Lung (tissue), 12 donors: Measurements from ENCODE around the gene ALDH4A1. TPM values are rescaled to one million over a fixed set of nuclear protein-coding genes. Genes with fewer than 3 reads are reported as not detected.

Source experiments
- ATAC-seq: fragments of 200-7000 bp; cut with Tn5 transposase; one replicate; pipeline ENCODE4 v1.9.1; 2020; ENCODE audit warnings: moderate number of reproducible peaks; ENCODE audit not compliant: insufficient read depth, low FRiP score
- DNase-seq, 3 donors: peaks; one replicate each; pipeline ENCODE4 v3.0.0-alpha.2; 2013 to 2017
- H3K27ac ChIP-seq, 2 donors: one replicate each; pipeline ENCODE4 v1.5.1; 2013; ENCODE audit warnings: mild to moderate bottlenecking in 2 of 2, moderate library complexity in 2 of 2, control low read depth in 1 of 2, inconsistent platforms in 1 of 2, low read depth in 1 of 2, low read length in 1 of 2
- H3K27me3 ChIP-seq, 3 donors: one replicate each; pipeline ENCODE4 v1.5.1; 2013; ENCODE audit warnings: low read length in 2 of 3; ENCODE audit not compliant: control insufficient read depth in 3 of 3, insufficient read depth in 3 of 3
- H3K36me3 ChIP-seq, 4 donors: one replicate each; pipeline ENCODE4 v1.5.1; 2013; ENCODE audit warnings: low read length in 4 of 4, mild to moderate bottlenecking in 1 of 4, moderate library complexity in 1 of 4; ENCODE audit not compliant: control insufficient read depth in 4 of 4, insufficient read depth in 4 of 4
- H3K4me1 ChIP-seq, 5 donors: one replicate each; pipeline ENCODE4 v1.5.1; 2013; ENCODE audit warnings: low read length in 5 of 5, mild to moderate bottlenecking in 2 of 5, moderate library complexity in 1 of 5; ENCODE audit not compliant: control insufficient read depth in 5 of 5, insufficient read depth in 5 of 5
- H3K4me3 ChIP-seq: one replicate; pipeline ENCODE4 v1.5.1; 2013; ENCODE audit warnings: mild to moderate bottlenecking, control low read depth, moderate library complexity
- H3K9ac ChIP-seq, 2 donors: one replicate each; pipeline ENCODE4 v1.5.1; 2013; ENCODE audit warnings: low read length in 2 of 2, control low read depth in 1 of 2; ENCODE audit not compliant: insufficient read depth in 1 of 2
- H3K9me3 ChIP-seq, 4 donors: one replicate each; pipeline ENCODE4 v1.5.1; 2013; ENCODE audit warnings: low read length in 3 of 4, mild to moderate bottlenecking in 1 of 4, moderate library complexity in 1 of 4; ENCODE audit not compliant: control insufficient read depth in 4 of 4, insufficient read depth in 3 of 4
- WGBS, 2 donors: extraction: QIAGEN DNeasy Blood & Tissue Kit; methylation state at CpG; one replicate each; pipeline ENCODE4 v1.1.7; 2013; 5-methylcytosine and 5-hydroxymethylcytosine counted together
- polyA plus RNA-seq, 2 donors: library from polyadenylated mRNA; stranded (reverse); fragments of 200-250 nt; gene quantifications; one replicate each; pipeline ENCODE4 v1.2.1, GENCODE V29; 2013
- total RNA-seq, 2 donors: library from RNA; depleted of rRNA in 1 of 2; stranded (reverse); fragments of >200 nt in 1 of 2; gene quantifications; one replicate each; pipeline ENCODE4 v1.2.1, GENCODE V29; 2014 to 2021
- TF ChIP-seq, protein P1 (sequence below): IDR thresholded peaks from 2 replicates; pipeline ENCODE4 v1.5.1; 2012; ENCODE audit warnings: mild to moderate bottlenecking; ENCODE audit errors: control extremely low read depth, extremely low read depth
- donor health status: control.
- donor health status: control.
- donor health status: Bipolar disorder and iron deficiency.
- donor health status: healthy.
- donor health status: DM: yes; HTN: yes; CAD: no.

Gene ALDH4A1
- total and polyA plus RNA-seq, 4 donors = 6.4 to 16.3 (median 11.2) TPM

DNA sequence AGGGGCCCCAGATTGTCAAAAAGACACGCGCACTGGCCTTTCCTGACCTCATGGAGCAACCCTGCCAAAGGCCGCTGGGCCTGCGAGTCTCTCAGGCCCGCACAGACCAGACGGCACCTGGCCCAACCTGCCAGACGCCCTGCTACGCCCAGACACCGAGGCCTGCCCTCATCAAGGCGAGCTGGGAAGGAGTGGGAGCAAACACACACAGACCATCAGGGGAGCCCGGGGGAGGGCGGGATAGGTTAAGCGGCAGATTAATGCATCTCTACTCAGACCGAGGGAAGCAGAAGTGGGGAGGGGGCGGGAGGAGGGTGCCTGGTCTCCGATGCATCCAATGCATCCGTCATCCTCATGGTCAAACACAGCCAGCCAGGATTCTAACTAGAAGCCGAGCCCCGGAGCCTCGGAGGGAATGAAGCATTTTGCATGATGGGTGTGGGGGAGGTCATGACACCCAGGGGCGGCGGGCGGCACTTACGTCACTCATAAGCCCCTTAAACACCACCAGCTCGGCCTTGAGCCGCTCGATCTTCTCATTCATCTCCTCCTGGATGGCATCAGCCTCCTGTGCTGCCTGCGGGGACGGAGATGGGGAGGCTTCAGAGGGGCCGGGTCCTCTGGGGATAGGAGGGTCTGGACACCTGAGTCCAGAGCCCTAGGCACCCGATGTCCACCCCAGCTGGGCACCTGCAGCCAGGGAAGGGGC is 17.0 kb upstream of the ALDH4A1 start:
- Histone ChIP-seq H3K9ac (no peak overlapping the region), H3K27ac (no peak overlapping the region), H3K4me1 (peaks cover 0 to 27% (median 24%) of the 10 kb centered on the region in 5 donors), H3K4me3 (no peak overlapping the region), H3K27me3 (no peaks in the 10 kb centered on the region), H3K9me3 (no peaks in the 10 kb centered on the region), H3K36me3 (peaks cover 0 to 14% (median 10%) of the 10 kb centered on the region in 4 donors)
- TF ChIP-seq, protein P1, sequence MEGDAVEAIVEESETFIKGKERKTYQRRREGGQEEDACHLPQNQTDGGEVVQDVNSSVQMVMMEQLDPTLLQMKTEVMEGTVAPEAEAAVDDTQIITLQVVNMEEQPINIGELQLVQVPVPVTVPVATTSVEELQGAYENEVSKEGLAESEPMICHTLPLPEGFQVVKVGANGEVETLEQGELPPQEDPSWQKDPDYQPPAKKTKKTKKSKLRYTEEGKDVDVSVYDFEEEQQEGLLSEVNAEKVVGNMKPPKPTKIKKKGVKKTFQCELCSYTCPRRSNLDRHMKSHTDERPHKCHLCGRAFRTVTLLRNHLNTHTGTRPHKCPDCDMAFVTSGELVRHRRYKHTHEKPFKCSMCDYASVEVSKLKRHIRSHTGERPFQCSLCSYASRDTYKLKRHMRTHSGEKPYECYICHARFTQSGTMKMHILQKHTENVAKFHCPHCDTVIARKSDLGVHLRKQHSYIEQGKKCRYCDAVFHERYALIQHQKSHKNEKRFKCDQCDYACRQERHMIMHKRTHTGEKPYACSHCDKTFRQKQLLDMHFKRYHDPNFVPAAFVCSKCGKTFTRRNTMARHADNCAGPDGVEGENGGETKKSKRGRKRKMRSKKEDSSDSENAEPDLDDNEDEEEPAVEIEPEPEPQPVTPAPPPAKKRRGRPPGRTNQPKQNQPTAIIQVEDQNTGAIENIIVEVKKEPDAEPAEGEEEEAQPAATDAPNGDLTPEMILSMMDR = no peak
- ATAC-seq (no peak), DNase-seq (no peak)
- WGBS, 2 donors = 91 to 93% methylated on average over 31 of the region's 31 CpGs

DNA sequence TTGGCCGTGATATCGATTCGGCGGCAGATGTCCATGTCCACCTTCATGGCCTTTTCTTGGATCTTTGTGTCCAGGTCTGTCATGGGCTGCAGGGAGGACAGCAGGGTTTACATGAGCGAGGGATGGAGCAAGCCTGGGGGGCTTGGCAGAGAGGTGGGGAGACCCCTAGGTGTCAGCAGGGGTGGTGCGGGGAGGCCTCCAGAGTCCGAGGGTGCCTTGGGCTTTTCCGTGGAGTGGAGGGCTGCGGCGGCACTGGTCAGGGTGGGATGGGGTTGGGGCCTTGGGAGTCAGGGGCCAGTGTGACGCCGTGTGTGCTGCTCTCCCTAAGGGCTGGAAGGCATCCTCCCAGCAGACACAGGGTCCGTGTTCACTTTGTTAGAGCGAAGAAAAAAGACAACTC is 16.1 kb upstream of the ALDH4A1 start:
- H3K4me1 ChIP-seq = peaks cover 0 to 27% (median 21%) of the 10 kb centered on the region in 5 donors
- TF ChIP-seq, protein P1 = no peak
- 97 to 99% methylated on average over 14 of the region's 14 CpGs for WGBS, 2 donors
- no peak overlapping the region for H3K9ac ChIP-seq
- H3K9me3 ChIP-seq = no peaks in the 10 kb centered on the region
- no peak for DNase-seq
- ATAC-seq = no peak
- H3K36me3 ChIP-seq = peaks cover 0 to 14% (median 10%) of the 10 kb centered on the region in 4 donors
- no peak overlapping the region for H3K27ac ChIP-seq
- H3K27me3 ChIP-seq = no peaks in the 10 kb centered on the region
- H3K4me3 ChIP-seq = no peak overlapping the region

DNA sequence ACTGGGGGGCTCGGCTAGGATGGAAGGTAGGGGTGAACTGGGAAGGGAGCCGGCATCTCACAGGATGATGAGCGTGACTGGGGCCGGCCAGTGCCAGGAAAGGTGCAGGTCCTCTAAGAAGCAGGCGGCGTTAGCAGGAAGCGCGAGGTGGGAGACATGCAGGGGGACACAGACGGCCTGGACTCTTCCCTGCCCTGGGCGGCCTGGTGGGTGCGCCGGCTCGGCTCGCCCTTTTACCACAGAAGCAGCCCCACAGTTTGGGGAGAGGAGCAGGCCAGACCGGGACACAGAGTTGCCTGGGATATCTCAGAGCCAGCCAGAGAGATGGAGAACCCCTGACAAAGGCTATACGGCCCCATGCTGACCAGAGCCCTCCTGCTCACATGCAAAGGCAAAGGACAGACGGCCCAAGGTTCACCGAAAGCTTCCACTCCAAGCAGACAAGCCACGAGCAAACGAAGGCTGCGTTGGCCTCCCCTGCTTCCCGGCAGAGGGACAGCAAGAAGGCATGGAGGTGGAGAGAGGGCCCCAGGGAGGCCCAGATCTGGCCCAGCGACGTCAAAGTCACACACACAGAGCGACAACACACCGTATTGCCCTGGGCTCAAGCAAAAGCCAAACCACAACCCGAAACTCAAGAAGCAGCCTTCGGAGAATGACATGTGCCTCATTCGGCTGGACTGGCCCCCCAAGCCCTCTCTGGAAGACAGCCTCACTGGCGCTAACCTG is 14.9 kb upstream of the ALDH4A1 start:
- no peak for ATAC-seq
- DNase-seq = no peak
- Histone ChIP-seq H3K27me3 (no peaks in the 10 kb centered on the region), H3K4me1 (peaks cover 0 to 24% (median 13%) of the 10 kb centered on the region in 5 donors), H3K9ac (no peak overlapping the region), H3K27ac (no peak overlapping the region), H3K4me3 (no peak overlapping the region), H3K36me3 (peaks cover 0 to 14% (median 13%) of the 10 kb centered on the region in 4 donors), H3K9me3 (no peaks in the 10 kb centered on the region)
- TF ChIP-seq, protein P1 = no peak
- WGBS, 2 donors = 95 to 96% methylated on average over 30 of the region's 30 CpGs
